ENCODE results near the gene NAIF1.

DNA sequence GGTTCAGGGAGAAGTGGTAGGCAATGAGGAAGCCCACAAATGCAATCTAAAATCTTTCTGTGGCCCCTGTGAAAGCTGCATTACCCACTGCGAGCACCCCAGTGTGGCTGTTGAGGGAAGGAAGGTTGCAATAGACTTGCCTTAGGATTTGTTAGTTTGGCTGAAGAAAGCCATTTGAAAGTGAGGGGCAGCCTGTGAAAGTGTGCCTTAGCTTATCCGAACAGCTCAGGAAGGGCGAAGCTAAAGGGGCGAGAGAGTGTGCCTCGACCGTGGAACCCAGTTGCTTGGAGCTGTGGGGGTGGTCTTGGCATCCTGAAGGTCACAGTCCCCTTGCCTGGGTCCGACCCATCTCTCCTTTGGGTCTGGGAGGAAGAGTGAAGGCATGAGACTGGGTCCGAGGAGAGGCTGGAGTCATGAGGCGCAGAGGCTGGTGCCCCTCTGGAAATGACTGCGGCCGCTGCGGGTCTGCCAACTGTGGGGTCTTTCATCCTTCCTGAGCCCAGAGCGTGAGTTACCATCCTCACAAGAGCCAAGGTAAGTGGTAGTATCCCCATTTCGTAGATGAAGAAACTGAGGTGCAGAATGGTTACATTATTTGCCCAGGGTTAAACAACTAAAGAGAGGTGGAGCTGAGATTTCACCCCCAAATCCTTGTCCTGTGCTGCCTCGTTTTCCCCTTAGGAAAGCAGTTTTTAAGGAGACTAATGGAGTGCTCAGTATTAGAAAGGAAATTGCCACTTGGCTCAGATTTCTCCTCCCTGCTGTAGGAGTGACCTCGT is 25.3 kb upstream of the NAIF1 start:
- TF ChIP-seq, protein P1, sequence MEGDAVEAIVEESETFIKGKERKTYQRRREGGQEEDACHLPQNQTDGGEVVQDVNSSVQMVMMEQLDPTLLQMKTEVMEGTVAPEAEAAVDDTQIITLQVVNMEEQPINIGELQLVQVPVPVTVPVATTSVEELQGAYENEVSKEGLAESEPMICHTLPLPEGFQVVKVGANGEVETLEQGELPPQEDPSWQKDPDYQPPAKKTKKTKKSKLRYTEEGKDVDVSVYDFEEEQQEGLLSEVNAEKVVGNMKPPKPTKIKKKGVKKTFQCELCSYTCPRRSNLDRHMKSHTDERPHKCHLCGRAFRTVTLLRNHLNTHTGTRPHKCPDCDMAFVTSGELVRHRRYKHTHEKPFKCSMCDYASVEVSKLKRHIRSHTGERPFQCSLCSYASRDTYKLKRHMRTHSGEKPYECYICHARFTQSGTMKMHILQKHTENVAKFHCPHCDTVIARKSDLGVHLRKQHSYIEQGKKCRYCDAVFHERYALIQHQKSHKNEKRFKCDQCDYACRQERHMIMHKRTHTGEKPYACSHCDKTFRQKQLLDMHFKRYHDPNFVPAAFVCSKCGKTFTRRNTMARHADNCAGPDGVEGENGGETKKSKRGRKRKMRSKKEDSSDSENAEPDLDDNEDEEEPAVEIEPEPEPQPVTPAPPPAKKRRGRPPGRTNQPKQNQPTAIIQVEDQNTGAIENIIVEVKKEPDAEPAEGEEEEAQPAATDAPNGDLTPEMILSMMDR (IDR thresholded peaks at IDR 0.05), result no peak
- TF ChIP-seq EZH2phosphoT487 (IDR thresholded peaks at IDR 0.05), result no peak
- no peak for TF ChIP-seq EZH2 (IDR thresholded peaks at IDR 0.05)
